Mesenchymal stem cell (in vitro differentiated cells and primary cell): ENCODE measurements around the gene VAV2.

Source experiments
- DNase-seq: peaks from one replicate; pipeline ENCODE4 v3.0.0-alpha.2; 2013
- H2AFZ ChIP-seq: one replicate; pipeline ENCODE4 v1.6.1; 2013; ENCODE audit warnings: low read depth, mild to moderate bottlenecking, control low read depth, inconsistent platforms, low read length, moderate library complexity
- H2AK5ac ChIP-seq: 2 replicates; pipeline ENCODE4 v1.6.1; 2013; ENCODE audit warnings: low read length, moderate library complexity, mild to moderate bottlenecking, inconsistent platforms; ENCODE audit not compliant: severe bottlenecking
- H2BK120ac ChIP-seq: one replicate; pipeline ENCODE4 v1.6.1; 2013; ENCODE audit warnings: low read depth, mild to moderate bottlenecking, inconsistent platforms, low read length, moderate library complexity
- H2BK12ac ChIP-seq, 2 experiments: one replicate each; pipeline ENCODE4 v1.6.1; 2013; ENCODE audit warnings: inconsistent platforms in 2 of 2, low read length in 2 of 2, mild to moderate bottlenecking in 2 of 2, moderate library complexity in 2 of 2, control low read depth in 1 of 2
- H2BK15ac ChIP-seq: one replicate; pipeline ENCODE4 v1.6.1; 2013; ENCODE audit warnings: mild to moderate bottlenecking, low read depth, inconsistent platforms; ENCODE audit not compliant: poor library complexity, severe bottlenecking
- H2BK5ac ChIP-seq: 2 replicates; pipeline ENCODE4 v1.6.1; 2013; ENCODE audit warnings: low read depth, mild to moderate bottlenecking, low read length, control low read depth, inconsistent platforms; ENCODE audit not compliant: poor library complexity, severe bottlenecking
- H3K14ac ChIP-seq, 2 experiments: one replicate each; pipeline ENCODE4 v1.6.1; 2013; ENCODE audit warnings: inconsistent platforms in 2 of 2, low read length in 2 of 2, control low read depth in 1 of 2, mild to moderate bottlenecking in 1 of 2, moderate library complexity in 1 of 2
- H3K18ac ChIP-seq, 2 experiments: one replicate each; pipeline ENCODE4 v1.6.1; 2013; ENCODE audit warnings: inconsistent platforms in 2 of 2, low read length in 2 of 2, control low read depth in 1 of 2, low read depth in 1 of 2, mild to moderate bottlenecking in 1 of 2
- H3K23ac ChIP-seq, 2 experiments: one replicate each; pipeline ENCODE4 v1.6.1; 2013; ENCODE audit warnings: inconsistent platforms in 2 of 2, low read length in 2 of 2, mild to moderate bottlenecking in 2 of 2, moderate library complexity in 2 of 2, control low read depth in 1 of 2
- H3K27ac ChIP-seq: 2 replicates; pipeline ENCODE4 v1.5.1; 2013; ENCODE audit warnings: mild to moderate bottlenecking, moderate library complexity, low read length, control low read depth, inconsistent platforms; ENCODE audit not compliant: poor library complexity, severe bottlenecking
- H3K27me3 ChIP-seq, 2 experiments: 2 replicates each; pipeline versions ENCODE4 v1.6.1 to v1.7.0; 2013; ENCODE audit warnings: low read length in 2 of 2, mild to moderate bottlenecking in 2 of 2, moderate library complexity in 2 of 2, control low read depth in 1 of 2, inconsistent platforms in 1 of 2; ENCODE audit not compliant: control insufficient read depth in 1 of 2, insufficient read depth in 1 of 2
- H3K36me3 ChIP-seq, 2 experiments: 2 replicates each; pipeline versions ENCODE4 v1.6.1 to v1.7.0; 2013; ENCODE audit warnings: low read length in 2 of 2, control low read depth in 1 of 2, inconsistent platforms in 1 of 2, low read depth in 1 of 2, mild to moderate bottlenecking in 1 of 2; ENCODE audit not compliant: insufficient read depth in 2 of 2, control insufficient read depth in 1 of 2
- H3K4ac ChIP-seq, 2 experiments: one replicate each; pipeline ENCODE4 v1.6.1; 2013; ENCODE audit warnings: inconsistent platforms in 2 of 2, low read length in 2 of 2, mild to moderate bottlenecking in 2 of 2, moderate library complexity in 2 of 2, control low read depth in 1 of 2, low read depth in 1 of 2
- H3K4me1 ChIP-seq: 2 replicates; pipeline ENCODE4 v1.6.1; 2013; ENCODE audit warnings: low read depth, low read length, control low read depth; ENCODE audit not compliant: control insufficient read depth, insufficient read depth
- H3K4me2 ChIP-seq: 2 replicates; pipeline ENCODE4 v1.6.1; 2013; ENCODE audit warnings: low read length, mild to moderate bottlenecking, inconsistent platforms; ENCODE audit not compliant: poor library complexity, severe bottlenecking
- H3K4me3 ChIP-seq, 2 experiments: 2 replicates each; pipeline versions ENCODE4 v1.5.1 to v1.7.0; 2013; ENCODE audit warnings: low read length in 2 of 2, mild to moderate bottlenecking in 2 of 2, control low read depth in 1 of 2, low read depth in 1 of 2; ENCODE audit not compliant: insufficient read depth in 1 of 2
- H3K79me1 ChIP-seq: replicated peaks from 2 replicates; pipeline ENCODE4 v1.6.1; 2013; ENCODE audit warnings: mild to moderate bottlenecking, control low read depth, low read length, inconsistent platforms; ENCODE audit not compliant: poor library complexity, severe bottlenecking
- H3K9ac ChIP-seq: 2 replicates; pipeline ENCODE4 v1.7.0; 2013; ENCODE audit warnings: mild to moderate bottlenecking, low read length, moderate library complexity
- H3K9me3 ChIP-seq: 2 replicates; pipeline ENCODE4 v1.7.0; 2013; ENCODE audit warnings: mild to moderate bottlenecking, low read length; ENCODE audit not compliant: control insufficient read depth
- H4K8ac ChIP-seq: one replicate; pipeline ENCODE4 v1.6.1; 2013; ENCODE audit warnings: inconsistent platforms, mild to moderate bottlenecking, low read length, moderate library complexity
- H4K91ac ChIP-seq: one replicate; pipeline ENCODE4 v1.6.1; 2013; ENCODE audit warnings: mild to moderate bottlenecking, low read length, inconsistent platforms
- WGBS: methylation state at CpG from one replicate; pipeline ENCODE4 v1.1.7; 2013; ENCODE audit warnings: mixed read lengths; 5-methylcytosine and 5-hydroxymethylcytosine counted together

The VAV2 gene

DNA sequence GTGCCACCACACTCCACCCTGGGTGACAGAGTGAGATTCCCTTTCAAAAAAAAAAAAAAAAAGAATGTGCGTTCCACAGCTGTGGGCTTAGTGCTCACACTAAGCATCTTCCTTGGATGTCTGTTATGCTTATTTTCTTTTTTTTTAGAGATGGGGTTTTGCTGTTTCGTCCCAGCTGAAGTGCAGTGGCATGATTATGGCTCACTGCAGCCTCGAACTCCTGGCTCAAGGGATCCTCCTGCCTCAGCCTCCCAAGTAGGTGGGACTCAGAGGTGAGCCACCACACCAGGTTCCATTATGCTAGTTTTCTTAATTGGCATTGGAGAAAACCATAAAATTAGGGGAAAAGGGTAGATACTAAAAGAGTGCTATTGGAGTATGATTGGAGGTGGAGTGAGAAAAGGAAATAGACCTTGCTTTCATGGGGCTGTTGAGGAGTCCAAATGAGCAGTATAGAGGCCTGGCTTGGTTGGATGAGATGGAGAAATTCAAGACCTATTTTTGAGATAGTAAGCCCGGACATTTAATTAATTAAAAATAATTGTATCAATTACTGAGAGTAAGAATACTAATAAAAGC lies 32.2 kb upstream of the VAV2 start:
- DNase-seq = no peak
- Histone ChIP-seq H2AFZ (peak overlapping the region; percentile 83), H4K91ac (no peak overlapping the region), H2AK5ac (no peak overlapping the region), H2BK5ac (no peak overlapping the region), H4K8ac (no peak overlapping the region), H3K79me1 (peaks cover 20% of the 10 kb centered on the region), H3K4ac (no peak overlapping the region), H3K4me2 (peak overlapping the region; percentile 36), H3K9me3 (no peaks in the 10 kb centered on the region), H3K18ac (no peak overlapping the region), H2BK120ac (no peak overlapping the region), H3K14ac (no peak overlapping the region), H3K4me1 (peaks cover 11% of the 10 kb centered on the region), H3K23ac (no peak overlapping the region), H3K4me3 (peak overlapping the region in 1 of 2 experiments; percentile 79), H3K9ac (peak overlapping the region; percentile 73), H3K27ac (no peak overlapping the region), H2BK15ac (no peak overlapping the region), H3K27me3 (no peaks in the 10 kb centered on the region), H2BK12ac (no peak overlapping the region), H3K36me3 (peaks cover 23 to 30% of the 10 kb centered on the region in 2 experiments)
- 99% methylated on average over 3 of the region's 4 CpGs for WGBS

DNA sequence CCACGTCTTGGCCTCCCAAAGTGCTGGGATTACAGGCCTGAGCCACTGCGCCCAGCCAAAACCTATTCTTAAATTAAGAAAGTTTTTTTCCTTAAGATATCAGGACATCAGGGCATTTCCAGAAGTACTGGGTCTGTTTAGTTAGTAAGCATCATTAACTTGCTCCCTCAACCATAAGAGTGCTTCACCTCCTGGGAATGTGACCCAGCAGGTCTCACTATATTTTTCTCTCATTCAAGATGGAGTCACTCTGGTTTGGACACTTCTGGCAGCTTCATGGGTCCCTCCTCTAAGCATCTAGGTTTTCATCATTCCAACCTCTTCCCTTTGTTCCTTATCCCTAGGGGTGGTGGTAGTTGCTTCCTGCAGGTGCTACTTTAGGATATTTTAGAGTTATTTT lies 22.8 kb upstream of the VAV2 start:
- no peak overlapping the region for H2BK15ac ChIP-seq
- H3K36me3 ChIP-seq = no peaks in the 10 kb centered on the region
- H3K4ac ChIP-seq = no peak overlapping the region
- H4K8ac ChIP-seq = no peak overlapping the region
- 100% methylated on average over 1 of the region's 2 CpGs for WGBS
- no peak overlapping the region for H3K23ac ChIP-seq
- no peaks in the 10 kb centered on the region for H3K79me1 ChIP-seq
- H2BK120ac ChIP-seq = no peak overlapping the region
- H3K18ac ChIP-seq = no peak overlapping the region
- H3K27me3 ChIP-seq = peaks cover 0 to 3% of the 10 kb centered on the region in 2 experiments
- no peak overlapping the region for H2AK5ac ChIP-seq
- no peaks in the 10 kb centered on the region for H3K9me3 ChIP-seq
- no peak overlapping the region for H2BK12ac ChIP-seq
- no peak overlapping the region for H3K4me2 ChIP-seq
- H2AFZ ChIP-seq = no peak overlapping the region
- peaks cover 4% of the 10 kb centered on the region for H3K4me1 ChIP-seq
- H3K14ac ChIP-seq = no peak overlapping the region
- no peak overlapping the region for H3K9ac ChIP-seq
- H3K27ac ChIP-seq = peak overlapping the region; percentile 56
- no peak overlapping the region for H4K91ac ChIP-seq
- DNase-seq = no peak
- H3K4me3 ChIP-seq = no peak overlapping the region
- H2BK5ac ChIP-seq = no peak overlapping the region

DNA sequence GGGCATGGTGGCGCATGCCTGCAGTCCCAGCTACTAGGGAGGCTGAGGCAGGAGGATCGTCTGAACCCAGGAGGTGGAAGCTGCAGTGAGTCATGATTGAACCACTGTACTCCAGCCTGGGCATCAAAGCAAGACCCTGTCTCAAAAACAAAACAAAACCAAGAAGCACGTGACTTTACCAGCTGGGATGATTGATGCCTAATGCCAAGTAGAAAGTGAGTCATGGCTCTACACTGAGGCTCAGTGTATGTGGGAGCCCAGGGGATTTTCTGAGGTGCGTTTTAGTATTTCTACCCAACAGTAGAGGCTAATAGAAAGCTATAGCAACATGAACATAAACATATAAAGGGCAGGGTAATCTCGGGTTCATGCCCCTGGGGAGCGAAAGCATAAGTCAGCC lies 19.3 kb upstream of the VAV2 start:
- Histone ChIP-seq H2BK5ac (no peak overlapping the region), H3K27ac (no peak overlapping the region), H3K18ac (no peak overlapping the region), H3K23ac (no peak overlapping the region), H3K79me1 (no peaks in the 10 kb centered on the region), H4K91ac (no peak overlapping the region), H3K9ac (no peak overlapping the region), H3K4me3 (no peak overlapping the region), H3K4me1 (peaks cover 4% of the 10 kb centered on the region), H3K9me3 (no peaks in the 10 kb centered on the region), H2AFZ (no peak overlapping the region), H4K8ac (no peak overlapping the region), H2BK120ac (no peak overlapping the region), H3K27me3 (peaks cover 0 to 25% of the 10 kb centered on the region in 2 experiments), H3K4ac (no peak overlapping the region), H3K4me2 (no peak overlapping the region), H3K36me3 (no peaks in the 10 kb centered on the region), H2BK12ac (no peak overlapping the region), H2AK5ac (no peak overlapping the region), H3K14ac (no peak overlapping the region), H2BK15ac (no peak overlapping the region)
- 96% methylated on average over 4 of the region's 6 CpGs for WGBS
- no peak for DNase-seq

DNA sequence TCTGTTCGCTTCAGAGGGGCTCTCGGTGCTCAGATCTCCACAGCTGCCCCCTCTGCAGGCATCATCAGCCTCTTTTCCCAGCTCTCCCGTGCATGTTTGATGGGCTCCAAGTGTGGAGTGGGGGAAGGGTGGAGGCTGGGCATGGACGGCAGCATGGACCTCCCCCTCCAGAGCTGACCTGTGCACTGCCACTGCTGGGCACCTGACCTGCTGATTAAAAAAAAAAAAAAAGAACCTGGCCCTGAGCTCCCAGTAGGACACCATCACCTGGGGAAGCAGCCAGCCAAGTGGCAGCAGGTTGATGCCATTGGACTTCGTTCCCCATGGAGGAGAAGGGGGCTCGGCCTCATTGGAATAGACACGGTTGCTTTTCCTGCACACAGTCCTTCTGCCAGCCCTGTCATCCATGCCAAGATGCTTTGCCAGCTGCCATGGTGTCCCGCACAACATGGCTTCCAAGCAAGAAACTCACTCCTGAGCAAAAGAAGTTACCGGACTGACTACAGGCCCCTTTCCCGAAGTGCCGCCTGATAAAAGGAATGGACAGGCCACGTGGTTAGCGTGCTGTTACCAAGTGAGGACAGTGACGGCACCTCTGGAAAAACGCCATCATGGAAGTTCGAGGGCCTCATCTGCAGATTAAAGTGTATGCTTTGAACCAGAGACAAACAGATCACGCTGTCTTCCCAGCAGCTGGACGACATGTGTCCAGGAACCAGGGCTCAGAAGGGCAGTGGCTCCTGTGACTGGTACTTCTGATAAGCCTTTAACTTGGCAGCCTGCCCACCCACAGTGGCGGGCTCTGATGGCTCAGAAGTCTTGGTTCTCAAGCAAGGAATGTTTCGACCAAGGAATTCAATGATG lies 18.4 kb upstream of the VAV2 start:
- Histone ChIP-seq H3K27ac (no peak overlapping the region), H2BK15ac (no peak overlapping the region), H3K4me2 (no peak overlapping the region), H3K27me3 (peaks cover 0 to 25% of the 10 kb centered on the region in 2 experiments), H3K79me1 (no peaks in the 10 kb centered on the region), H3K36me3 (no peaks in the 10 kb centered on the region), H3K4ac (no peak overlapping the region), H3K4me1 (peaks cover 4% of the 10 kb centered on the region), H4K91ac (no peak overlapping the region), H3K14ac (no peak overlapping the region), H2BK12ac (no peak overlapping the region), H3K4me3 (no peak overlapping the region), H2BK120ac (no peak overlapping the region), H3K9ac (no peak overlapping the region), H2AK5ac (no peak overlapping the region), H2BK5ac (no peak overlapping the region), H3K23ac (no peak overlapping the region), H3K18ac (no peak overlapping the region), H2AFZ (no peak overlapping the region), H3K9me3 (no peaks in the 10 kb centered on the region), H4K8ac (no peak overlapping the region)
- no peak for DNase-seq
- 89% methylated on average over 18 of the region's 20 CpGs for WGBS
